ENCODE results near the gene SCML2. TPM values are rescaled to one million over a fixed set of nuclear protein-coding genes. Genes with fewer than 3 reads are reported as not detected.
"Not testable (repeated sequence)": the region's sequence is repeated elsewhere in the genome, so short reads cannot be mapped to it uniquely, and the experiment has no call there.

Gene SCML2
- total and polyA plus RNA-seq, 10 of the 15 experiments (the other 5 are each of a cell fraction or from before 2014, with no cell fraction given), result 1.5 to 4.4 (median 2.6) TPM

DNA sequence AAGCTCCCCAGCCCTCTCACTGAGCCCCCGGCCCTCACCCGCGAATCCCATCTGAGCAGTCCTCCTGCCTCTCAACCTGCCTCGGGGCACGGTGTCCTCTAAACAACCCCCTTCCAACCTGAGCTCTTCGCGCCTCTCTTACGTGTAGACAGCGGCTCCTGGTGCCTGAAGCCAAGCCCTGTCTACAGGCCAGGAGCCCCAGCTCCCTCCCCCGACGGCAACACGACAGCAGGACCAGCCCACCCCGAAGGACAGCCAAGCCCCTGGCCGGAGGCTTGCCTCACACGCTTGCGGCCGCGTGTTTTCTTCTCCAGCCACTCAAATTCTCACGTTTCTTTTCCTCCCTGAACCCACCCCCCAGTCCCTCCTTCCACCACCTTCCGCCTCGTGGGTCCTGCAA is 124.8 kb downstream of the SCML2 start:
- SMC1A ChIA-PET (ENCODE audit: uncharacterized antibody, unreplicated experiment); H3K9ac ChIP-seq (ENCODE audit: control insufficient read depth, insufficient read depth, low read length); BruUV-seq (replicated peaks); intact Hi-C loops (cut with micrococcal nuclease; ENCODE audit: unreplicated experiment); FAIRE-seq; H2AFZ ChIP-seq (ENCODE audit: control insufficient read depth, low read depth, low read length); DNase-seq (ENCODE audit: low read depth, low spot score); ATAC-seq; H3K27me3 ChIP-seq (replicated peaks in 1 of 2; ENCODE audit: control insufficient read depth in 2 of 2, insufficient read depth in 2 of 2, low read length in 1 of 2); in situ Hi-C loops (cut with MboI); H3K27ac ChIP-seq (ENCODE audit: control insufficient read depth, insufficient read depth); H4K20me1 ChIP-seq (ENCODE audit: control insufficient read depth, insufficient read depth); H3K79me2 ChIP-seq (ENCODE audit: control insufficient read depth, insufficient read depth, low read length); H3K4me2 ChIP-seq (ENCODE audit: control insufficient read depth, insufficient read depth); H3K36me3 ChIP-seq (ENCODE audit: control insufficient read depth in 2 of 2, insufficient read depth in 2 of 2, low read length in 1 of 2); H3K4me1 ChIP-seq (ENCODE audit: control insufficient read depth, insufficient read depth, low read length); CTCF ChIA-PET; RAD21 ChIA-PET (ENCODE audit: unreplicated experiment); H3K9me3 ChIP-seq (replicated peaks; ENCODE audit: control insufficient read depth, insufficient read depth, low read length); POLR2A ChIA-PET; H3K4me3 ChIP-seq: not testable (repeated sequence)
- WGBS (ENCODE audit: insufficient coverage, insufficient replicate concordance, low lambda C conversion rate, missing lambda C conversion rate), result 67% methylated on average over 9 of the region's 21 CpGs

DNA sequence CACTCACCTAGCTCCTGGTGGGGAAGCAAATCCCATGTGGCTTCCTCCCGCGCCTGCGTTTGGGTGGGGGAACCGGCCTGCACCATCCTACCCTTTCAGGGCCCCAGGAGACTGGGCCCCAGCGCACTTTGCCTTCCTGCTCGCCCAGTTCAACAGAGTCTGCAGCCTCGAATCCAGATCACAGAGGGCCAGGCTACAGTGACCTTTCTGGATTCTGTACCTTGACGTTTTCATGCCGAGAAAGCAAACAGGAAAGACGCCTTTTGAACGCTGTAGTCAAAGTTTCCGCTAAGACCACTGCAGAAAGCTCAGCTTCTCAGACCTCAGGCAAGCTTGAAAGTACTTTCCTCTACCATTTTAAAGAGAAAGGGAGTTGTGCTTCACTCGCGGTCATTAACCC is 126.4 kb downstream of the SCML2 start:
- H3K4me3 ChIP-seq, result no peak overlapping the region
- DNase-seq (ENCODE audit: low read depth, low spot score) (no peak), FAIRE-seq (no peak), ATAC-seq (no peak)
- RAD21 ChIA-PET (ENCODE audit: unreplicated experiment), result no interaction called here
- H4K20me1 ChIP-seq (ENCODE audit: control insufficient read depth, insufficient read depth), result no peaks in the 10 kb centered on the region
- SMC1A ChIA-PET (ENCODE audit: uncharacterized antibody, unreplicated experiment), result interaction anchor here (0.6 kb wide), 1 partner anchor 24 kb away, joined by 3 read pairs; no protein-coding TSS in a partner anchor
- H3K27ac ChIP-seq (ENCODE audit: control insufficient read depth, insufficient read depth), result no peak overlapping the region
- POLR2A ChIA-PET, result no interaction called here
- 51% methylated on average over 14 of the region's 14 CpGs for WGBS (ENCODE audit: insufficient coverage, insufficient replicate concordance, low lambda C conversion rate, missing lambda C conversion rate)
- intact Hi-C loops (cut with micrococcal nuclease; ENCODE audit: unreplicated experiment) (no loop called here), in situ Hi-C loops (cut with MboI) (no loop called here)
- no peak overlapping the region for H3K4me2 ChIP-seq (ENCODE audit: control insufficient read depth, insufficient read depth)
- CTCF ChIA-PET, result interaction anchor here (0.6 to 1.0 kb wide), 2 partner anchors 11 to 60 kb away, joined by 3 read pairs; no protein-coding TSS in a partner anchor
- no peaks in the 10 kb centered on the region for H3K4me1 ChIP-seq (ENCODE audit: control insufficient read depth, insufficient read depth, low read length)
- no peaks in the 10 kb centered on the region for H3K79me2 ChIP-seq (ENCODE audit: control insufficient read depth, insufficient read depth, low read length)
- H3K9ac ChIP-seq (ENCODE audit: control insufficient read depth, insufficient read depth, low read length), result no peak overlapping the region
- no peaks in the 10 kb centered on the region for H3K36me3 ChIP-seq (ENCODE audit: control insufficient read depth in 2 of 2, insufficient read depth in 2 of 2, low read length in 1 of 2)
- no peak overlapping the region for H2AFZ ChIP-seq (ENCODE audit: control insufficient read depth, low read depth, low read length)
- no TSS peak for BruUV-seq (replicated peaks)
- no peaks in the 10 kb centered on the region for H3K9me3 ChIP-seq (replicated peaks; ENCODE audit: control insufficient read depth, insufficient read depth, low read length)
- no peaks in the 10 kb centered on the region for H3K27me3 ChIP-seq (replicated peaks in 1 of 2; ENCODE audit: control insufficient read depth in 2 of 2, insufficient read depth in 2 of 2, low read length in 1 of 2)
- TF ChIP-seq, protein P1, sequence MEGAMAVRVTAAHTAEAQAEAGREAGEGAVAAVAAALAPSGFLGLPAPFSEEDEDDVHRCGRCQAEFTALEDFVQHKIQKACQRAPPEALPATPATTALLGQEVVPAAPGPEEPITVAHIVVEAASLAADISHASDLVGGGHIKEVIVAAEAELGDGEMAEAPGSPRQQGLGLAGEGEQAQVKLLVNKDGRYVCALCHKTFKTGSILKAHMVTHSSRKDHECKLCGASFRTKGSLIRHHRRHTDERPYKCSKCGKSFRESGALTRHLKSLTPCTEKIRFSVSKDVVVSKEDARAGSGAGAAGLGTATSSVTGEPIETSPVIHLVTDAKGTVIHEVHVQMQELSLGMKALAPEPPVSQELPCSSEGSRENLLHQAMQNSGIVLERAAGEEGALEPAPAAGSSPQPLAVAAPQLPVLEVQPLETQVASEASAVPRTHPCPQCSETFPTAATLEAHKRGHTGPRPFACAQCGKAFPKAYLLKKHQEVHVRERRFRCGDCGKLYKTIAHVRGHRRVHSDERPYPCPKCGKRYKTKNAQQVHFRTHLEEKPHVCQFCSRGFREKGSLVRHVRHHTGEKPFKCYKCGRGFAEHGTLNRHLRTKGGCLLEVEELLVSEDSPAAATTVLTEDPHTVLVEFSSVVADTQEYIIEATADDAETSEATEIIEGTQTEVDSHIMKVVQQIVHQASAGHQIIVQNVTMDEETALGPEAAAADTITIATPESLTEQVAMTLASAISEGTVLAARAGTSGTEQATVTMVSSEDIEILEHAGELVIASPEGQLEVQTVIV (IDR thresholded peaks at IDR 0.05; ENCODE audit: borderline replicate concordance, partially characterized antibody), result no peak
- TF ChIP-seq STAT3 (IDR thresholded peaks at IDR 0.05; ENCODE audit: low read depth, low read length) (no peak), SUPT20H (IDR thresholded peaks at IDR 0.05; ENCODE audit: borderline replicate concordance, control insufficient read depth, low read depth, low read length) (no peak), PAX8 (IDR thresholded peaks at IDR 0.05) (no peak), TCF7 (IDR thresholded peaks at IDR 0.05; ENCODE audit: borderline replicate concordance) (no peak), BACH1 (IDR thresholded peaks at IDR 0.05; ENCODE audit: borderline replicate concordance) (no peak), SMAD1 (IDR thresholded peaks at IDR 0.05; ENCODE audit: low read depth, partially characterized antibody) (no peak)
- TF ChIP-seq, protein P2, sequence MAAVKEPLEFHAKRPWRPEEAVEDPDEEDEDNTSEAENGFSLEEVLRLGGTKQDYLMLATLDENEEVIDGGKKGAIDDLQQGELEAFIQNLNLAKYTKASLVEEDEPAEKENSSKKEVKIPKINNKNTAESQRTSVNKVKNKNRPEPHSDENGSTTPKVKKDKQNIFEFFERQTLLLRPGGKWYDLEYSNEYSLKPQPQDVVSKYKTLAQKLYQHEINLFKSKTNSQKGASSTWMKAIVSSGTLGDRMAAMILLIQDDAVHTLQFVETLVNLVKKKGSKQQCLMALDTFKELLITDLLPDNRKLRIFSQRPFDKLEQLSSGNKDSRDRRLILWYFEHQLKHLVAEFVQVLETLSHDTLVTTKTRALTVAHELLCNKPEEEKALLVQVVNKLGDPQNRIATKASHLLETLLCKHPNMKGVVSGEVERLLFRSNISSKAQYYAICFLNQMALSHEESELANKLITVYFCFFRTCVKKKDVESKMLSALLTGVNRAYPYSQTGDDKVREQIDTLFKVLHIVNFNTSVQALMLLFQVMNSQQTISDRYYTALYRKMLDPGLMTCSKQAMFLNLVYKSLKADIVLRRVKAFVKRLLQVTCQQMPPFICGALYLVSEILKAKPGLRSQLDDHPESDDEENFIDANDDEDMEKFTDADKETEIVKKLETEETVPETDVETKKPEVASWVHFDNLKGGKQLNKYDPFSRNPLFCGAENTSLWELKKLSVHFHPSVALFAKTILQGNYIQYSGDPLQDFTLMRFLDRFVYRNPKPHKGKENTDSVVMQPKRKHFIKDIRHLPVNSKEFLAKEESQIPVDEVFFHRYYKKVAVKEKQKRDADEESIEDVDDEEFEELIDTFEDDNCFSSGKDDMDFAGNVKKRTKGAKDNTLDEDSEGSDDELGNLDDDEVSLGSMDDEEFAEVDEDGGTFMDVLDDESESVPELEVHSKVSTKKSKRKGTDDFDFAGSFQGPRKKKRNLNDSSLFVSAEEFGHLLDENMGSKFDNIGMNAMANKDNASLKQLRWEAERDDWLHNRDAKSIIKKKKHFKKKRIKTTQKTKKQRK (IDR thresholded peaks at IDR 0.05; ENCODE audit: low read depth, low read length), result no peak
- TF ChIP-seq, protein P3, sequence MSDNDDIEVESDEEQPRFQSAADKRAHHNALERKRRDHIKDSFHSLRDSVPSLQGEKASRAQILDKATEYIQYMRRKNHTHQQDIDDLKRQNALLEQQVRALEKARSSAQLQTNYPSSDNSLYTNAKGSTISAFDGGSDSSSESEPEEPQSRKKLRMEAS (IDR thresholded peaks at IDR 0.05; ENCODE audit: low read depth, low read length), result no peak
- TF ChIP-seq, protein P4, sequence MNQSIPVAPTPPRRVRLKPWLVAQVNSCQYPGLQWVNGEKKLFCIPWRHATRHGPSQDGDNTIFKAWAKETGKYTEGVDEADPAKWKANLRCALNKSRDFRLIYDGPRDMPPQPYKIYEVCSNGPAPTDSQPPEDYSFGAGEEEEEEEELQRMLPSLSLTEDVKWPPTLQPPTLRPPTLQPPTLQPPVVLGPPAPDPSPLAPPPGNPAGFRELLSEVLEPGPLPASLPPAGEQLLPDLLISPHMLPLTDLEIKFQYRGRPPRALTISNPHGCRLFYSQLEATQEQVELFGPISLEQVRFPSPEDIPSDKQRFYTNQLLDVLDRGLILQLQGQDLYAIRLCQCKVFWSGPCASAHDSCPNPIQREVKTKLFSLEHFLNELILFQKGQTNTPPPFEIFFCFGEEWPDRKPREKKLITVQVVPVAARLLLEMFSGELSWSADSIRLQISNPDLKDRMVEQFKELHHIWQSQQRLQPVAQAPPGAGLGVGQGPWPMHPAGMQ (IDR thresholded peaks at IDR 0.05; ENCODE audit: borderline replicate concordance), result no peak
